Spinal cord (tissue), 10 donors: ENCODE results near the gene RAI14. TPM values are rescaled to one million over a fixed set of nuclear protein-coding genes. Genes with fewer than 3 reads are reported as not detected.
A peak's percentile ranks its signal among the peaks of the same experiment; 100 is the strongest.
"Not testable (repeated sequence)": the region's sequence is repeated elsewhere in the genome, so short reads cannot be mapped to it uniquely, and the experiment has no call there.

Source experiments
- DNase-seq, 6 donors: peaks; one replicate each; pipeline versions ENCODE4 v3.0.0 to v3.0.0-alpha.2; 2013 to 2015; ENCODE audit warnings: low spot score in 6 of 6, low read depth in 4 of 6
- H3K27ac ChIP-seq: one replicate; pipeline ENCODE4 v1.5.1; 2013; ENCODE audit warnings: low read depth, low read length, control low read depth
- H3K27me3 ChIP-seq: one replicate; pipeline ENCODE4 v1.6.1; 2013; ENCODE audit warnings: low read length; ENCODE audit not compliant: control insufficient read depth, insufficient read depth
- H3K36me3 ChIP-seq: one replicate; pipeline ENCODE4 v1.6.1; 2013; ENCODE audit warnings: low read length; ENCODE audit not compliant: control insufficient read depth, insufficient read depth
- H3K4me1 ChIP-seq: one replicate; pipeline ENCODE4 v1.6.1; 2013; ENCODE audit warnings: low read length; ENCODE audit not compliant: control insufficient read depth, insufficient read depth
- H3K4me3 ChIP-seq: one replicate; pipeline ENCODE4 v1.5.1; 2013; ENCODE audit warnings: low read depth, low read length, control low read depth
- H3K9me3 ChIP-seq: one replicate; pipeline ENCODE4 v1.6.1; 2013; ENCODE audit warnings: low read length; ENCODE audit not compliant: control insufficient read depth, insufficient read depth
- WGBS: methylation state at CpG from one replicate; pipeline ENCODE4 v1.1.5; 2013; ENCODE audit warnings: missing lambda C conversion rate; ENCODE audit not compliant: insufficient coverage; 5-methylcytosine and 5-hydroxymethylcytosine counted together
- polyA plus RNA-seq, 2 donors: library from polyadenylated mRNA; unstranded; fragments of 120-200 nt; gene quantifications; one replicate each; pipeline ENCODE4 v1.2.1, GENCODE V29; 2013; ENCODE audit not compliant: insufficient read length in 2 of 2
- total RNA-seq, 2 donors: library from RNA; depleted of rRNA in 1 of 2; stranded (reverse); fragments of 120-200 nt in 1 of 2; fragments of >200 nt in 1 of 2; gene quantifications; one replicate each; pipeline versions ENCODE4 v1.2.3 to v1.2.4, GENCODE V29; 2013 to 2014
- donor health status: healthy.

Gene RAI14
- total and polyA plus RNA-seq, 4 donors: 17.3 to 48.8 (median 26.9) TPM

DNA sequence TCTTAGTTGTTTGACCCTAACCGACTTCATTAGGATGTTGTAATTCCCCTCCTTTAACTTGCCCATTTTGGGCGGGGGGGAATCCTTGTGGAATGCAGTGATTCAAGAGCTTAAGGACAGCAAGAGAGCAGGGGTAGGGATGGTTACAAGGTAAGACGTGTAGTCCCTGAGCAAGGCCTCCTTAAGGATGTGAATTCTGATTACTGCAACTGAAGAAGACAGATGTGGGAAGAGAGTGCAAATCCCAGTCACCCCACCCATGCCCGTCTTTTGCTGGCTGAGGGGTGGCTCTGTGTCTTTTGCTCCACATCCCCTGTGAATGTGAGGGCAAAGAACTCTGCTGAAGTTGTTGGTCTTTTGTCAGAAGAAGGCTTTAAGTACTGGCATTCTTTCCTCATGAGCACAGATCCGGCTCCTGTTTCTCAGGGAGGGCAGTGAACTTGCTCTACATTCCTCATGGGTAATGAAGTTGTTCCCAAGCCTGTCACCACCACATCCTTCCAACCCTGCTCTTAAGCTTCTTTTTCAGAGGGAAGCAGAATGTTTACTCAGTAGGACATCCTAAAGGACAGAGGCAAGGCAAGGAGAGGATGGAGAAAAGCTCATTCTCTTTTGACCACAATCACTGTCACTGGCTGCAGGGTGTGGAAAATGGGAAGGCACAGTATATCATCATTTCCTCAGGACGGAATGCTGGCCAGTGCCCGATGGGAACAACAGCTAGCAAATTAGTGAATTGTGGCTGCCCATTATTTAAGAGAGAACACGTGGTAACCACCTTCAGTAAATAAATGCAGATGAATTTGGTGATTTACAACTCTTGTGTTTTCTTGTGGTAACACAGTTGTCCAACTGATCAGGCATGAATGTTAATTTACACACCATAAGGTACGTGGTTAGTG is 61.5 kb downstream of the RAI14 start:
- Histone ChIP-seq H3K4me1 (peaks cover 3% of the 10 kb centered on the region), H3K4me3 (no peak overlapping the region), H3K27me3 (no peaks in the 10 kb centered on the region), H3K36me3 (no peaks in the 10 kb centered on the region), H3K9me3 (no peaks in the 10 kb centered on the region), H3K27ac (peak overlapping the region; percentile 44)
- WGBS: 38% methylated on average over 5 of the region's 9 CpGs
- DNase-seq: peak in 2 of 6 donors; percentile 35 to 38

DNA sequence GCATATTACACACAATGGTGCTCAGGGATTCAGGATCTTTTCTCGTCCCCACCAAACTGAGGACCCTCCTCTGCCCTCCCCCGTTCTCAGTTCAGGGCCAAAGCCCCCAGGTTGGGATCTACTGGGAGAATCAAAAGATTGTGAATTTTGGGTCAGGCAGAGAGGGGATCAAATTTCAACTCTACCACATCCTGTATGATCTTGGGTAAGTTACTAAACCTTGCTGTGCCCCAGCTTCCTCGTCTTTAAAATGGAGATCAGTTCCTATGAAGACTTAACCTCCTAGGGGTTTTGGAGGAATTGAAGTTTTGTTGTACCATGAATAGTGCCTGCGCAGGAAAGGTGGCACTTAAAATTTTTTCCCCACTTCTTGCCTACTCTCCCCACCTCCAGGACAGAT is 62.4 kb downstream of the RAI14 start:
- no peaks in the 10 kb centered on the region for H3K36me3 ChIP-seq
- H3K27me3 ChIP-seq: no peaks in the 10 kb centered on the region
- H3K4me3 ChIP-seq: no peak overlapping the region
- H3K9me3 ChIP-seq: no peaks in the 10 kb centered on the region
- peaks cover 3% of the 10 kb centered on the region for H3K4me1 ChIP-seq
- no peak overlapping the region for H3K27ac ChIP-seq
- WGBS: no CpG with 5 or more reads among the region's 4 CpGs
- DNase-seq: no peak

DNA sequence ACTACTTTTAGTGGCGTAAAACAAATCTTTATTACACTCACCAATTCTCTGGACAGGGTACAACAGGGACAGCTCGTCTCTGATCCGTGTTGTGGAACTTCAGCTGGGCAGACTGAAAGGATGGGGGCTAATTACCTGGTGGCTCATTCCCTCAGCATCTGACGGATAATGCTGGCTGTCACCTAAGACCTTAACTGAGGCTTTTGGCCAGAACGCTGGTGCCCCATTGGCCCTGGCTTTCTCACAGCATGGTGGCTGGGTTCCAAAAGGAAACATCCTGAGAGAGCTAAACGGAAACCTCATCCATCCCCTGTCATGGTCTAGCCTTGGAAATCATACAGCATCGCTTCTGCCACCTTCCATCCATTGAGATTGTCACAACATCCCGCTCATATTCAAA is 62.9 kb downstream of the RAI14 start:
- Histone ChIP-seq H3K4me1 (peaks cover 3% of the 10 kb centered on the region), H3K36me3 (no peaks in the 10 kb centered on the region), H3K27ac (no peak overlapping the region), H3K27me3 (no peaks in the 10 kb centered on the region), H3K9me3 (no peaks in the 10 kb centered on the region), H3K4me3 (no peak overlapping the region)
- peak in 1 of 6 donors; percentile 46 for DNase-seq
- 50% methylated on average over 5 of the region's 8 CpGs for WGBS

DNA sequence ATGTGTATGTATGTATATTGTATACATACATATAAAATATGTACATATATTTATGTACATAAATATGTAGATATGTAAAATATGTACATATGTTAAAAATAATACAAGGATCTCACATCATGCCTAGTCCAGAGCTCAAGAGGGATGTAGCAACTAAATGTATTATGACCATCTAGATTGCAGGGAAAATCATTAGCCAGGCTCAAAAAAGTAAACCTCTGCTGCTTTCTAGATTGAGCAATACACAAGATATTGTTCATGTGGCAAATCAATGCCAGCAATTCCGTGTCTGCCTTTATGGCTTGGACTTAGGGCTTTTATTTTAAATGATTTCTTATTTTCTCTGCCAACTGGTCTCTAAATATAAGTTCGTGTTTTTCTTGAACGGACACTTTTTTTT is 65.2 kb downstream of the RAI14 start:
- DNase-seq: no peak
- no peaks in the 10 kb centered on the region for H3K36me3 ChIP-seq
- WGBS: 100% methylated on average over 2 of the region's 3 CpGs
- no peak overlapping the region for H3K4me3 ChIP-seq
- peaks cover 3% of the 10 kb centered on the region for H3K4me1 ChIP-seq
- H3K9me3 ChIP-seq: no peaks in the 10 kb centered on the region
- no peaks in the 10 kb centered on the region for H3K27me3 ChIP-seq
- H3K27ac ChIP-seq: no peak overlapping the region

DNA sequence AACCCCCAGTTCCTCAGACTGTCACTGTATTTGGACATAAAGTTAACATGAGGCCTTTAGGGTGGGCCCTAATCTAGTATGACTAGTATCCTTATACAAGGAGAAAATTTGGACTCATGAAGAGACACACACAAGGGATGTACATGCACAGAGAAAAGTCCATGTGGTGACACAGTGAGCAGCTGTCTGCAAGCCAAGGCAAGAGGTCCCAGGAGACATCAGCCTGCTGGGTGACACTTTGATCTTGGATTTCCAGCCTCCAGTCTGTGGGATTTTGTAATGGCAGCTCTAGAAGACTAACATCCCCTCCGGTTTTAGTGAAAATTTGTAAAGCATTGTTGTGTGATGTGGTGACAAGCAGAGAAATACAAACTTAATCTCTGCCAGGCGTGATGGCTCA is 66.1 kb downstream of the RAI14 start:
- H3K36me3 ChIP-seq: no peaks in the 10 kb centered on the region
- H3K27ac ChIP-seq: no peak overlapping the region
- H3K9me3 ChIP-seq: no peaks in the 10 kb centered on the region
- DNase-seq: no peak
- H3K27me3 ChIP-seq: no peaks in the 10 kb centered on the region
- 90% methylated on average over 1 of the region's 2 CpGs for WGBS
- no peak overlapping the region for H3K4me3 ChIP-seq
- H3K4me1 ChIP-seq: peaks cover 3% of the 10 kb centered on the region

DNA sequence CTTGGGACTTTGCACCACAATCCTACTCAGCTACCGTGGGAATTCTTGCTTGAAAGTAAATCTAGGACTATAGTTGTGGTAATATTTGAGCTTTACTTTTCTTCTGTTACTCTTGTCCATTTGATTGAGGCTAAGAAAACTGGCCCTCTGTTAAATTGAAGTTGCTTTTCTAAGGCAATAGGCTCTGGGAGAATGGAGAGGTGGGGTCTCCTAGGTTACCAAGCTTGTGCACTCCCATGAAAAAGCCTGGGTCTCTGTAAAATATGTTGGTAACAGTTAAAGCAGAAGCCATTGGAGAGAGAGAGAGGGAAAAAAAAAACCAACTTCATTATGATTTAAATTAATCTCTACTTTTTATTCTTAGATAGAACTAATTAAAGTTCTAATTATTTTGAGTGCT is 68.6 kb downstream of the RAI14 start:
- Histone ChIP-seq H3K36me3 (no peaks in the 10 kb centered on the region), H3K27ac (peak overlapping the region; percentile 26), H3K4me3 (no peak overlapping the region), H3K27me3 (no peaks in the 10 kb centered on the region), H3K4me1 (no peaks in the 10 kb centered on the region), H3K9me3 (peaks cover 2% of the 10 kb centered on the region)
- no CpG with 5 or more reads among the region's 1 CpG for WGBS
- peak in 3 of 6 donors; percentile 26 to 66 (median 62) for DNase-seq

DNA sequence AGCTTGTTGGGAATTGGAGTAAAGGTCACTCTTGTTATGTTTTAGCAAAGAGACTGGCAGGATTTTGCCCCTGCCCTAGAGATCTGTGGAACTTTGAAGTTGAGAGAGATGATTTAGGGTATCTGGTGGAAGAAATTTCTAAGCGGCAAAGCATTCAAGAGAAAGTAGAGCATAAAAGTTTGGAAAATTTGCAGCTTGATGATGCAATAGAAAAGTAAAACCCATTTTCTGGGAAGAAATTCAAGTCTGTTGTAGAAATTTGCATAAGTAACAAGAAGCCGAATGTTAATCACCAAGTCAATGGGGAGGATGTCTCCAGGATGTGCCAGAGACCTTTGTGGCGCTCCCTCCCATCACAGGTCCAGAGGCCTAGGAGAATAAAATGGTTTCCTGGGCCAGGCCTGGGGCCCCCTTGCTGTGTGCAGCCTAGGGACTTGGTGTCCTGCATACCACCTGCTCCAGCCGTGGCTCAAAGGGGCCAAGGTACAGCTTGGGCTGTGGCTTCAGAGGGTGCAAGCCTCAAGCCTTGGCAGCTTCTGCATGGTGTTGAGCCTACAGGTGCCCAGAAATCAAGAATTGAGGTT is 71.1 kb downstream of the RAI14 start:
- DNase-seq, H3K27me3 ChIP-seq, H3K4me1 ChIP-seq, H3K9me3 ChIP-seq, H3K27ac ChIP-seq, H3K4me3 ChIP-seq, H3K36me3 ChIP-seq: not testable (repeated sequence)
- WGBS: 100% methylated on average over 4 of the region's 4 CpGs

DNA sequence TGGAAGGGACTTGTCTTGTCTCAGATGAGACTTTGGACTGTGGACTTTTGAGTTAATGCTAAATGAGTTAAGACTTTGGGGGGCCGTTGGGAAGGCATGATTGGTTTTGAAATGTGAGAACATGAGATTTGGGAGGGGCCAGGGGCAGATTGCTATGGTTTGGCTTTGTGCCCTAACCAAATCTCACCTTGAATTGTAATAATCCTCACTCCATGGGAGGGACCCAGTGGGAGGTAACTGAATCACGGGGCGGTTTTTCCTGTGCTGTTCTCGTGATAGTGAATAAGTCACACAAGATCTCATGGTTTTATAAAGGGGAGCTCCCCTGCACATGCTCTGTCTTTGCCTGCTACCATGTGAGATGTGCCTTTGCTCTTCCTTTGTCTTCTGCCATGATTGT is 72.1 kb downstream of the RAI14 start:
- Histone ChIP-seq H3K4me3 (no peak overlapping the region), H3K9me3 (peaks cover 2% of the 10 kb centered on the region), H3K27ac (no peak overlapping the region), H3K27me3 (no peaks in the 10 kb centered on the region), H3K4me1 (peaks cover 4% of the 10 kb centered on the region), H3K36me3 (no peaks in the 10 kb centered on the region)
- WGBS: 93% methylated on average over 3 of the region's 4 CpGs
- no peak for DNase-seq

DNA sequence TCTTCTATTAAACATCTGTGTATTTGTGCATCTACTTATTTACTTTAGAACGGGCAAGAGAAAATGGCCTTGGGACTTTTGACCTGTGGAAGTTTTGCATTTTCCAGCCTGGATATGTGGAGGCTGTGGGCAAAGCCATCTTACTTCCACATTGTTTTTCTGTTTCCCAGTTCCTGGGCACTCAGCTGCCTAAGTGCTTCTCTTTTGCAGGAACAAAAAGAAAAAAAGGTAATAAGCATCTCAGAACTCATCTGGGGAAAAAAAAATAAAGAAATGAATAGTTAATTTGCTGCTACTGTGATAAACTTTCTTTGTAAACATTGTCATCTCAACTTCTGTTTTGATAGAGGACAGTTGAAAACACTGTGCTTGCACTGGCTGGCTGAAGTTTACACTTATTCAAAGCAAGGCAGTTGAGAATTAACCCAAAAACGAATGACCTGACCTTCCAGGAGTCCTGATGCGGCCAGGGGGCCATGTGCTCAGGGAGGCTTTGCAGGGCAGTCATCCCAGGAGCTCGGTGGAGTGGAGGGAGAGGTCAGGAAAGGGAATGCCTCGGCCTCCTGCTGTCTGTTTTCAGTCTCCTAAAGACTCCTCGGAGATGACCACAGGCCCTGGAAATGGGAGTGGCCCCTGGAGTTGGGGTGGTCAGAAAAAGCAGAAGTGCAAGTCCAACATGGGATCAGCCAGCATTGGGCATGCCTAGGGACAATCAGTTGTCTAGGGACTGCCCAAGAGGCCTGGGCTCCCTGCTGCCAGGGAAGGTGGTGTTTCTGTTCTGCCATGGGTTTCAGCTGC is 75.5 kb downstream of the RAI14 start:
- 56% methylated on average over 5 of the region's 6 CpGs for WGBS
- Histone ChIP-seq H3K27ac (no peak overlapping the region), H3K4me1 (peaks cover 4% of the 10 kb centered on the region), H3K36me3 (no peaks in the 10 kb centered on the region), H3K27me3 (no peaks in the 10 kb centered on the region), H3K4me3 (no peak overlapping the region), H3K9me3 (peaks cover 2% of the 10 kb centered on the region)
- DNase-seq: no peak
